ENCODE data around the gene CDPF1.
A peak's percentile ranks its signal among the peaks of the same experiment; 100 is the strongest.
"Not testable (repeated sequence)": the region's sequence is repeated elsewhere in the genome, so short reads cannot be mapped to it uniquely, and the experiment has no call there.

The CDPF1 gene

DNA sequence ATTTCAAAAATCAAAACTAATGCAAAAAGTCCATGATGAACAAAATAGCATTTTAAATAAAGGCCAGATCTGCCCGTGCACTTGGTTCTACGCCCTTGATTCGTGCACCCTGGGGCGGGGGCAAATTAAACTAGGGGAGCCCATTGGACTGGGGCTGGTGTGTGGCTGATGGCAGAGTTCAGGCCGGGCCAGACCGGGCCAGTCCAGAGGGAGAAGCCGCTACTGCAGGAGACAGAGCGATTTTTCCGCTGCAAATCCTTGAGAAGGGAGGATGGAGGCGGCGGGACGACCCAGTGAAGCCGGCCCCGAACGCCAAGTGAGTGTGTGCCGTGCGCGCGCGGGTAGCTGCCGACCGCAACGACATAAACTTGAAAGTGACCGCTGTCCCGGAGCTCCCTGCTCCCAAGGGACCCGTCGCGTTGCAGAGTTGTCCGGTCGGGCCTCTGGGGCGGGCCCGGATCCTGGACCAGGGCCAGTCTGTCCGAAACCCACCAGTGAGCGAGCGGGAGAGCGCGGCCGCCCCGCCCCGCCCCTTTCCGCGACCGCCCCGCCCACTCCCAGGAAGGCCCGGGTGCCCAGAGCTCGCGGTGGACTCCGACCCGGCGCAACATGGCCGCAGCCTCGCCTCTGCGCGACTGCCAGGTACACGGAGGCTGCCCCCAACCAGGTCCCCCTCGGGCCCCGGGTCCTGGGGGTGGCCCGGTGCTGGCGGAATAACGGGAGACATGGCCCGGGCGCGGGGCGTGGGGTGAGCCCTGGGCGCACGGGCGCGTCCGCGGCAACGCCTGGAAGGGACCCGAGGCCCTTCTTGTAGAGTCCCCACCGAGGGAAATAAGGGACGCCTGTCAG lies 17.6 kb upstream of the CDPF1 start, which contains the start of gene TTC38:
Gene TTC38 (plus strand): TSS at position 578 of the 849 bp plus-strand sequence. CDS start 32 bp downstream, at position 610.
- TF ChIP-seq, protein P1, sequence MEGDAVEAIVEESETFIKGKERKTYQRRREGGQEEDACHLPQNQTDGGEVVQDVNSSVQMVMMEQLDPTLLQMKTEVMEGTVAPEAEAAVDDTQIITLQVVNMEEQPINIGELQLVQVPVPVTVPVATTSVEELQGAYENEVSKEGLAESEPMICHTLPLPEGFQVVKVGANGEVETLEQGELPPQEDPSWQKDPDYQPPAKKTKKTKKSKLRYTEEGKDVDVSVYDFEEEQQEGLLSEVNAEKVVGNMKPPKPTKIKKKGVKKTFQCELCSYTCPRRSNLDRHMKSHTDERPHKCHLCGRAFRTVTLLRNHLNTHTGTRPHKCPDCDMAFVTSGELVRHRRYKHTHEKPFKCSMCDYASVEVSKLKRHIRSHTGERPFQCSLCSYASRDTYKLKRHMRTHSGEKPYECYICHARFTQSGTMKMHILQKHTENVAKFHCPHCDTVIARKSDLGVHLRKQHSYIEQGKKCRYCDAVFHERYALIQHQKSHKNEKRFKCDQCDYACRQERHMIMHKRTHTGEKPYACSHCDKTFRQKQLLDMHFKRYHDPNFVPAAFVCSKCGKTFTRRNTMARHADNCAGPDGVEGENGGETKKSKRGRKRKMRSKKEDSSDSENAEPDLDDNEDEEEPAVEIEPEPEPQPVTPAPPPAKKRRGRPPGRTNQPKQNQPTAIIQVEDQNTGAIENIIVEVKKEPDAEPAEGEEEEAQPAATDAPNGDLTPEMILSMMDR (IDR thresholded peaks at IDR 0.05; ENCODE audit: borderline replicate concordance, control extremely low read depth, extremely low read depth, insufficient read depth, missing control alignments), result no peak
- DNase-seq (ENCODE audit: low spot score), result peak; percentile 97
- in situ Hi-C loops (cut with MboI; ENCODE audit: low sequenced_read_pairs, unreplicated experiment), result no loop called here

- DNase-seq (ENCODE audit: low spot score); in situ Hi-C loops (cut with MboI; ENCODE audit: low sequenced_read_pairs, unreplicated experiment): not testable (repeated sequence)
Observed at GRCh38 chr22:46265627-46266026, 15.5 kb upstream of the CDPF1 start.

GRCh38 chr22:46264520-46264919 lies 14.4 kb upstream of the CDPF1 start:
- DNase-seq (ENCODE audit: low spot score); in situ Hi-C loops (cut with MboI; ENCODE audit: low sequenced_read_pairs, unreplicated experiment): not testable (repeated sequence)

DNA sequence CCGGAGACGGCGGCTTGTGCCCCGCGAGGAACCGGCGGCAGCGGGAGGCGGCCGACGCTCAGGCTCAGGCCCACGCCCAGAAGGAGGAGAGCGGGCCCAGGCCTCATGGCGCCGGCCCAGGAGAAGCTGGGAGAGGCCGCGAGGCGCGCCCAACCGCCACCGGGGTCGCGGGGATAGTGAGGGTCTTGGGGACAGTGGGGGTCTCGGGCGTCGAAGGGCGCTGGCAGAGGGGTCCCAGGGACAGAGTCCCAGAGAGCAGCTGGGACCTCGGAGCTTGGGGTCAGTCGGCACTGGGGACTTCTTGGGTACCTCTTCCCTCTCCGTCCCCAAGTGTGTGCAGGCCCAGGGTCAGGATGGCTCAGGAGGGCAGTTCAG lies 13.1 kb upstream of the CDPF1 start, which contains the start of gene PKDREJ:
Gene PKDREJ (minus strand): TSS at position 128 of the 375 bp plus-strand sequence. CDS start 21 bp downstream, at position 107.
- DNase-seq (ENCODE audit: low spot score), result no peak
- TF ChIP-seq, protein P1 (IDR thresholded peaks at IDR 0.05; ENCODE audit: borderline replicate concordance, control extremely low read depth, extremely low read depth, insufficient read depth, missing control alignments), result no peak
- in situ Hi-C loops (cut with MboI; ENCODE audit: low sequenced_read_pairs, unreplicated experiment), result no loop called here

GRCh38 chr22:46262449-46263215 lies 12.5 kb upstream of the CDPF1 start:
- DNase-seq (ENCODE audit: low spot score), result no peak
- TF ChIP-seq, protein P1 (IDR thresholded peaks at IDR 0.05; ENCODE audit: borderline replicate concordance, control extremely low read depth, extremely low read depth, insufficient read depth, missing control alignments), result no peak
- in situ Hi-C loops (cut with MboI; ENCODE audit: low sequenced_read_pairs, unreplicated experiment), result no loop called here

DNA sequence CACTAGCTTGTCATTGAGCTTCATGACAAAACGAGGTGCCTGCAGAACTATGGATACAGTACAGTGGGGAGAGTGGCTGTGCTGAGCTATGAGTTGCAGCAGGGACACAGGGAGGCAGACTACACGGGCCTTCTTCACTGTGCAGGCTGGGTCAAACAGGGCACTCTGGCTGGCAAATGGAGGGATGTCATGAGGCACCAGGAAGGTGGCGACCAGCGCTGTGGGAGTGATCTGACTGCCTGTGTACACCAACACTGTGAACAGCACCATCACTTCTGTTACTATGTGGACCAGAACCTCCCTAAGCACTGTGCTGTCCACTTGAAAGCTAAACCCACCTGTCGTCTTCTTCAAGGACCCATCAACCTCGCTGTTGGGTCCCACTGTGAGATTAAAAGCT lies 9.9 kb upstream of the CDPF1 start:
- in situ Hi-C loops (cut with MboI; ENCODE audit: low sequenced_read_pairs, unreplicated experiment), result no loop called here
- TF ChIP-seq, protein P1 (IDR thresholded peaks at IDR 0.05; ENCODE audit: borderline replicate concordance, control extremely low read depth, extremely low read depth, insufficient read depth, missing control alignments), result no peak
- no peak for DNase-seq (ENCODE audit: low spot score)

GRCh38 chr22:46259374-46259773 lies 9.3 kb upstream of the CDPF1 start:
- in situ Hi-C loops (cut with MboI; ENCODE audit: low sequenced_read_pairs, unreplicated experiment), result no loop called here
- TF ChIP-seq, protein P1 (IDR thresholded peaks at IDR 0.05; ENCODE audit: borderline replicate concordance, control extremely low read depth, extremely low read depth, insufficient read depth, missing control alignments), result no peak
- no peak for DNase-seq (ENCODE audit: low spot score)

All from GM13976 (cell line).